GM12892 (cell line): ENCODE results near the gene MATN1.

Source experiments
- POLR2A ChIP-seq: IDR thresholded peaks from 2 replicates; pipeline ENCODE4 v1.6.1; 2011; ENCODE audit warnings: low read depth, low read length, control low read depth
- POLR2AphosphoS5 ChIP-seq: IDR thresholded peaks from 2 replicates; pipeline ENCODE4 v1.6.1; 2011; ENCODE audit warnings: low read depth, low read length, control low read depth
- TAF1 ChIP-seq: IDR thresholded peaks from 2 replicates; pipeline ENCODE4 v1.6.1; 2011; ENCODE audit warnings: low read depth, mild to moderate bottlenecking, control low read depth, low read length, borderline replicate concordance

DNA sequence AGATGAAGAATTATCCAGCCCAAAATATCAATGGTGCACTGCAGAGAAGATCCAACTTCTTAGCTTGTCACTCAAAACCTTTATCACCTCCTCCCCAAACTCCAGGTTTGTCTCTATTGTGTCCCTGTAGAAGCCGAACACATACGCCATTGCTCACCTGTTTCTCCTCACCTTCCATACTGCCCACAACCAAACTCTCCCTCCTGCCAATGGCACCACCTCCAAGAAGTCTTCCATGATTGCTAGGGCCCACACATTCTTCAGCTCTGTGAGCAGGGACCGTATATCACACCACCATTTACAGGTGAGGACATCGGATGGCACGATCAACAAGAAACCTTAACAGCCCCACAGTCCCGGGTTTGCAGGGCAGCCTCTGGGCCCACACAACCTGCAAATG is 31.9 kb upstream of the MATN1 start:
- TF ChIP-seq POLR2A = no peak
- peak; percentile 6; the same call in 1 of the 2 replicates for TF ChIP-seq POLR2AphosphoS5
- TF ChIP-seq TAF1 = no peak
